ENCODE results near the gene NAT14. TPM values are rescaled to one million over a fixed set of nuclear protein-coding genes. Genes with fewer than 3 reads are reported as not detected.

NAT14 gene
- total RNA-seq, 4 donors from 2014 or later, result 0.40 to 2.5 (median 1.1) TPM

GRCh38 chr19:55503502-55504251 lies 18.7 kb downstream of the NAT14 start:
- in situ Hi-C loops (cut with MboI; ENCODE audit: low sequenced_read_pairs in 4 of 4), result loop anchor here in 1 of 4 donors (10.0 kb wide), 1 partner anchor 359 kb away; the partner anchor contains the start of gene TNNT1
- no peaks in the 10 kb centered on the region for H3K9me3 ChIP-seq
- H3K27me3 ChIP-seq, result peaks cover 0 to 16% (median 14%) of the 10 kb centered on the region in 3 donors
- H3K4me3 ChIP-seq, result peak overlapping the region; percentile 38 to 66 (median 47)
- H3K4me1 ChIP-seq, result no peaks in the 10 kb centered on the region
- H3K27ac ChIP-seq, result peak overlapping the region; percentile 10 to 77 (median 51)
- no peaks in the 10 kb centered on the region for H3K36me3 ChIP-seq
- TF ChIP-seq CTCF (IDR thresholded peaks at IDR 0.05 in 4 of 5, conservative IDR thresholded peaks at IDR 0.05 in 1 of 5) (peak; percentile 88 to 98 (median 96)), POLR2A (IDR thresholded peaks at IDR 0.05) (no peak)
- ATAC-seq (peak; percentile 94 to 97), DNase-seq (peak; percentile 71 to 81)
- intact Hi-C loops (cut with DNase I; ENCODE audit: low total_unique reads), result loop anchor here (1.0 to 2.0 kb wide), 2 partner anchors 36 to 211 kb away; no protein-coding TSS in a partner anchor

- in situ Hi-C loops (cut with MboI; ENCODE audit: low sequenced_read_pairs in 4 of 4), result loop anchor here in 1 of 4 donors (10.0 kb wide), 1 partner anchor 359 kb away; the partner anchor contains the start of gene TNNT1
These were observed 19.2 kb downstream of the NAT14 start for GRCh38 chr19:55504252-55504603.

GRCh38 chr19:55504981-55505380 lies 20.0 kb downstream of the NAT14 start:
- in situ Hi-C loops (cut with MboI; ENCODE audit: low sequenced_read_pairs in 4 of 4), result loop anchor here in 1 of 4 donors (10.0 kb wide), 1 partner anchor 360 kb away; the partner anchor contains the start of gene TNNT1
- no peak for TF ChIP-seq CTCF (IDR thresholded peaks at IDR 0.05 in 4 of 5, conservative IDR thresholded peaks at IDR 0.05 in 1 of 5)

More at GRCh38 chr19:55504252-55504603, 19.2 kb downstream of the NAT14 start:
- Histone ChIP-seq H3K9me3 (no peaks in the 10 kb centered on the region), H3K27me3 (peaks cover 0 to 16% (median 14%) of the 10 kb centered on the region in 3 donors), H3K4me3 (peak overlapping the region in 3 of 4 donors; percentile 39 to 66 (median 55)), H3K4me1 (no peaks in the 10 kb centered on the region), H3K36me3 (no peaks in the 10 kb centered on the region), H3K27ac (peak overlapping the region in 1 of 4 donors; percentile 70)
- TF ChIP-seq POLR2A (IDR thresholded peaks at IDR 0.05), result no peak
- TF ChIP-seq CTCF (IDR thresholded peaks at IDR 0.05 in 4 of 5, conservative IDR thresholded peaks at IDR 0.05 in 1 of 5), result peak in 1 of 5 experiments; percentile 10
- DNase-seq (no peak), ATAC-seq (no peak)
- intact Hi-C loops (cut with DNase I; ENCODE audit: low total_unique reads), result loop anchor here (1.0 to 2.0 kb wide), 2 partner anchors 37 to 211 kb away; no protein-coding TSS in a partner anchor

GRCh38 chr19:55508120-55508519 lies 23.1 kb downstream of the NAT14 start:
- no peak overlapping the region for H3K27ac ChIP-seq
- DNase-seq (no peak), ATAC-seq (no peak)
- TF ChIP-seq CTCF (IDR thresholded peaks at IDR 0.05 in 4 of 5, conservative IDR thresholded peaks at IDR 0.05 in 1 of 5) (no peak), POLR2A (IDR thresholded peaks at IDR 0.05) (no peak)
- peaks cover 0 to 16% (median 14%) of the 10 kb centered on the region in 3 donors for H3K27me3 ChIP-seq
- H3K36me3 ChIP-seq, result no peaks in the 10 kb centered on the region
- H3K4me3 ChIP-seq, result no peak overlapping the region
- in situ Hi-C loops (cut with MboI; ENCODE audit: low sequenced_read_pairs in 4 of 4) (loop anchor here in 1 of 4 donors (10.0 kb wide), 1 partner anchor 363 kb away; the partner anchor contains the start of gene TNNT1), intact Hi-C loops (cut with DNase I; ENCODE audit: low total_unique reads) (loop anchor here (5.0 kb wide), 1 partner anchor 79 kb away; no protein-coding TSS in a partner anchor)
- no peaks in the 10 kb centered on the region for H3K9me3 ChIP-seq
- H3K4me1 ChIP-seq, result no peaks in the 10 kb centered on the region

More at GRCh38 chr19:55504981-55505380, 20.0 kb downstream of the NAT14 start:
- Histone ChIP-seq H3K27me3 (peaks cover 0 to 16% (median 14%) of the 10 kb centered on the region in 3 donors), H3K27ac (no peak overlapping the region), H3K4me1 (no peaks in the 10 kb centered on the region), H3K9me3 (no peaks in the 10 kb centered on the region), H3K36me3 (no peaks in the 10 kb centered on the region), H3K4me3 (no peak overlapping the region)
- DNase-seq (no peak), ATAC-seq (no peak)
- intact Hi-C loops (cut with DNase I; ENCODE audit: low total_unique reads), result loop anchor here (1.0 to 5.0 kb wide), 3 partner anchors 38 to 212 kb away; no protein-coding TSS in a partner anchor
